ENCODE measurements around the gene KCNQ1. TPM values are rescaled to one million over a fixed set of nuclear protein-coding genes. Genes with fewer than 3 reads are reported as not detected.

The KCNQ1 gene
- polyA plus RNA-seq, 1 donor from 2014 or later, result not detected

GRCh38 chr11:2510626-2511402, 66.0 kb downstream of the KCNQ1 start:
- no peaks in the 10 kb centered on the region for H3K27me3 ChIP-seq (ENCODE audit: insufficient read depth, low read depth, low read length)
- no peaks in the 10 kb centered on the region for H4K20me1 ChIP-seq (ENCODE audit: insufficient read depth)
- no peaks in the 10 kb centered on the region for H3K9me3 ChIP-seq (ENCODE audit: low read length)
- H3K9ac ChIP-seq (ENCODE audit: low read length), result no peak overlapping the region
- no peak overlapping the region for H2AFZ ChIP-seq (ENCODE audit: low read depth, low read length)
- TF ChIP-seq TAF1 (IDR thresholded peaks at IDR 0.05; ENCODE audit: low read depth), result no peak
- TF ChIP-seq RAD21 (conservative IDR thresholded peaks at IDR 0.05), result no peak
- TF ChIP-seq EP300 (conservative IDR thresholded peaks at IDR 0.05; ENCODE audit: poor library complexity, severe bottlenecking), result no peak
- no peak for TF ChIP-seq REST (IDR thresholded peaks at IDR 0.05; ENCODE audit: borderline replicate concordance)
- no peak for TF ChIP-seq POLR2AphosphoS5 (IDR thresholded peaks at IDR 0.05)
- TF ChIP-seq MXI1 (conservative IDR thresholded peaks at IDR 0.05; ENCODE audit: poor library complexity, severe bottlenecking), result no peak
- no peak for TF ChIP-seq SMC3 (conservative IDR thresholded peaks at IDR 0.05; ENCODE audit: poor library complexity)
- no peak for TF ChIP-seq CTCF (IDR thresholded peaks at IDR 0.05; ENCODE audit: poor library complexity, severe bottlenecking)
- TF ChIP-seq EZH2 (IDR thresholded peaks at IDR 0.05; ENCODE audit: borderline replicate concordance, insufficient read depth, low read length, poor library complexity, severe bottlenecking), result no peak
- no peak overlapping the region for H3K4me3 ChIP-seq (ENCODE audit: low read length)
- no peak overlapping the region for H3K27ac ChIP-seq (ENCODE audit: low read length)
- H3K36me3 ChIP-seq (ENCODE audit: insufficient read depth, low read length), result no peaks in the 10 kb centered on the region
- H3K9me2 ChIP-seq (ENCODE audit: insufficient read depth, low read length), result no peaks in the 10 kb centered on the region
- no peaks in the 10 kb centered on the region for H3F3A ChIP-seq (ENCODE audit: insufficient read depth, low read length, poor library complexity, severe bottlenecking)
- H3K79me2 ChIP-seq (replicated peaks; ENCODE audit: insufficient read depth, low read length), result no peaks in the 10 kb centered on the region
- no peak overlapping the region for H3K4me2 ChIP-seq (ENCODE audit: low read length)

GRCh38 chr11:2511421-2512369, 66.9 kb downstream of the KCNQ1 start:
- Histone ChIP-seq H2AFZ (ENCODE audit: low read depth, low read length) (no peak overlapping the region), H3F3A (ENCODE audit: insufficient read depth, low read length, poor library complexity, severe bottlenecking) (no peaks in the 10 kb centered on the region), H3K27me3 (ENCODE audit: insufficient read depth, low read depth, low read length) (no peaks in the 10 kb centered on the region), H3K4me3 (ENCODE audit: low read length) (no peak overlapping the region), H3K9ac (ENCODE audit: low read length) (no peak overlapping the region), H3K27ac (ENCODE audit: low read length) (no peak overlapping the region), H4K20me1 (ENCODE audit: insufficient read depth) (no peaks in the 10 kb centered on the region), H3K4me2 (ENCODE audit: low read length) (no peak overlapping the region), H3K79me2 (replicated peaks; ENCODE audit: insufficient read depth, low read length) (no peaks in the 10 kb centered on the region), H3K9me3 (ENCODE audit: low read length) (no peaks in the 10 kb centered on the region), H3K36me3 (ENCODE audit: insufficient read depth, low read length) (no peaks in the 10 kb centered on the region), H3K9me2 (ENCODE audit: insufficient read depth, low read length) (no peaks in the 10 kb centered on the region)
- TF ChIP-seq EZH2 (IDR thresholded peaks at IDR 0.05; ENCODE audit: borderline replicate concordance, insufficient read depth, low read length, poor library complexity, severe bottlenecking), result no peak
- no peak for TF ChIP-seq SMC3 (conservative IDR thresholded peaks at IDR 0.05; ENCODE audit: poor library complexity)
- no peak for TF ChIP-seq RAD21 (conservative IDR thresholded peaks at IDR 0.05)
- no peak for TF ChIP-seq EP300 (conservative IDR thresholded peaks at IDR 0.05; ENCODE audit: poor library complexity, severe bottlenecking)
- no peak for TF ChIP-seq POLR2AphosphoS5 (IDR thresholded peaks at IDR 0.05)
- no peak for TF ChIP-seq REST (IDR thresholded peaks at IDR 0.05; ENCODE audit: borderline replicate concordance)
- TF ChIP-seq MXI1 (conservative IDR thresholded peaks at IDR 0.05; ENCODE audit: poor library complexity, severe bottlenecking), result no peak
- TF ChIP-seq TAF1 (IDR thresholded peaks at IDR 0.05; ENCODE audit: low read depth), result no peak
- TF ChIP-seq CTCF (IDR thresholded peaks at IDR 0.05; ENCODE audit: poor library complexity, severe bottlenecking), result no peak

Measured in neural cell (in vitro differentiated cells).